ENCODE measurements around the gene SLC34A1. TPM values are rescaled to one million over a fixed set of nuclear protein-coding genes. Genes with fewer than 3 reads are reported as not detected.

The SLC34A1 gene
- total and polyA plus RNA-seq, 2 donors (not counting 1 experiment from before 2014, with no cell fraction given): 0.06 TPM; not detected in 1

DNA sequence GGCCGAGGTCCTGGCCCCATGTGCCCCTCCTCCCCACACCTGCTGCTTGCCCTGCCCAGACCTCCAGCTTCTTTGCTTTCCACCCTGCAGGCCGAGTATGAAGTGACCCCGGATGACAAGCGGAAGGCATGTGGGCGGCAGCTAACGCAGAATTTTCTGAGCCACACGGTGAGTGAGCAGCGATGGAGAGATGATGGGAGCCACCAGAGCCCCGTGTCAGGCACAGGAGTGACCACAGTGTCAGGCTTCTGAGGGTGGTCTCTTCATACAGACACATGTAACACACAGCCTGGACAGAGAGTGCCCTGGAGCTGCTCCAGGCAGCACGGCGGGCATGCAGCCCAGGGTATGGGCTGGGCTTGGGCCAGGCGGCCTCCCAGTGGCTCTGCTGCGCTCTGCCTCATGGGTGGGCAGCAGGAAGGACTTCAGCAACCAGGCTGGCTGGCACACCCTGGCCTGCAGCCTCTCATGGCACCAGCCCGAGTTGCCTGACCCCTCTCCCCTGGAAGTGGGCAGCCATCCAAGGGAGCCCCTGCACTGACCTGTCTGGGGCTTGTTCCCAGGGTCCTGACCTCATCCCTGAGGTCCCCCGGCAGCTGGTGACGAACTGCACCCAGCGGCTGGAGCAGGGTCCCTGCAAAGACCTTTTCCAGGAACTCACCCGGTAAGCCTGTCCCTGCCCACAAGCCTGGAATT, 48.1 kb downstream of the SLC34A1 start:
- Histone ChIP-seq H3K9me3 (ENCODE audit: control extremely low read depth in 1 of 3, control insufficient read depth in 2 of 3, insufficient read depth in 1 of 3, low read length in 2 of 3) (no peaks in the 10 kb centered on the region), H4K20me1 (ENCODE audit: control insufficient read depth, insufficient read depth, low read length, poor library complexity, severe bottlenecking) (peaks cover 90% of the 10 kb centered on the region), H3K4me1 (ENCODE audit: control insufficient read depth in 2 of 2, insufficient read depth in 2 of 2, low read length in 2 of 2) (peaks cover 61 to 81% of the 10 kb centered on the region in 2 donors), H3K27me3 (replicated peaks in 1 of 4; ENCODE audit: control extremely low read depth in 1 of 4, control insufficient read depth in 3 of 4, insufficient read depth in 4 of 4, low read length in 3 of 4) (no peaks in the 10 kb centered on the region), H2AFZ (ENCODE audit: insufficient read depth, low read depth, low read length, poor library complexity, severe bottlenecking) (no peak overlapping the region), H3K4me2 (replicated peaks; ENCODE audit: low read depth, low read length, poor library complexity, severe bottlenecking) (peak overlapping the region; percentile 90), H3K36me3 (replicated peaks in 1 of 2; ENCODE audit: control extremely low read depth in 1 of 2, control insufficient read depth in 1 of 2, extremely low read depth in 1 of 2, insufficient read depth in 2 of 2, low read length in 1 of 2) (peaks cover 0 to 85% of the 10 kb centered on the region in 2 experiments), H3K79me2 (ENCODE audit: control insufficient read depth, insufficient read depth, low read length) (peaks cover 75% of the 10 kb centered on the region), H3K4me3 (ENCODE audit: control extremely low read depth in 1 of 5, extremely low read depth in 1 of 5, insufficient read depth in 1 of 5, low read depth in 2 of 5, low read length in 4 of 5) (peak overlapping the region in 4 of 5 experiments; percentile 23 to 35 (median 30)), H3K27ac (ENCODE audit: low read length in 2 of 2) (peak overlapping the region; percentile 92 to 96), H3K9ac (ENCODE audit: low read length) (peak overlapping the region; percentile 43)
- DNase-seq (no peak), ATAC-seq (ENCODE audit: low read depth) (no peak)
- H3K9me3 Mint-ChIP-seq (ENCODE audit: insufficient read depth): no peaks in the 10 kb centered on the region
- CTCF ChIA-PET: interaction anchor here (0.6 to 12.4 kb wide), 11 partner anchors 9 to 123 kb away, joined by 3 to 152 read pairs (median 5); partner anchors contain the start of gene PRR7
- no peak for TF ChIP-seq EZH2 (IDR thresholded peaks at IDR 0.05; ENCODE audit: borderline replicate concordance, insufficient read depth, low read depth, low read length, poor library complexity, severe bottlenecking)
- TF ChIP-seq, protein P1, sequence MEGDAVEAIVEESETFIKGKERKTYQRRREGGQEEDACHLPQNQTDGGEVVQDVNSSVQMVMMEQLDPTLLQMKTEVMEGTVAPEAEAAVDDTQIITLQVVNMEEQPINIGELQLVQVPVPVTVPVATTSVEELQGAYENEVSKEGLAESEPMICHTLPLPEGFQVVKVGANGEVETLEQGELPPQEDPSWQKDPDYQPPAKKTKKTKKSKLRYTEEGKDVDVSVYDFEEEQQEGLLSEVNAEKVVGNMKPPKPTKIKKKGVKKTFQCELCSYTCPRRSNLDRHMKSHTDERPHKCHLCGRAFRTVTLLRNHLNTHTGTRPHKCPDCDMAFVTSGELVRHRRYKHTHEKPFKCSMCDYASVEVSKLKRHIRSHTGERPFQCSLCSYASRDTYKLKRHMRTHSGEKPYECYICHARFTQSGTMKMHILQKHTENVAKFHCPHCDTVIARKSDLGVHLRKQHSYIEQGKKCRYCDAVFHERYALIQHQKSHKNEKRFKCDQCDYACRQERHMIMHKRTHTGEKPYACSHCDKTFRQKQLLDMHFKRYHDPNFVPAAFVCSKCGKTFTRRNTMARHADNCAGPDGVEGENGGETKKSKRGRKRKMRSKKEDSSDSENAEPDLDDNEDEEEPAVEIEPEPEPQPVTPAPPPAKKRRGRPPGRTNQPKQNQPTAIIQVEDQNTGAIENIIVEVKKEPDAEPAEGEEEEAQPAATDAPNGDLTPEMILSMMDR (IDR thresholded peaks at IDR 0.05): no peak
- POLR2A ChIA-PET: interaction anchor here (0.6 to 6.8 kb wide), 11 partner anchors 13 to 298 kb away, joined by 3 to 103 read pairs (median 5); partner anchors contain the start of genes LMAN2, PDLIM7, PRR7 and RGS14
- no peaks in the 10 kb centered on the region for H3K27me3 Mint-ChIP-seq
- peak overlapping the region; percentile 97 for H3K27ac Mint-ChIP-seq
- H3K4me3 Mint-ChIP-seq: peak overlapping the region; percentile 94
- peaks cover 63% of the 10 kb centered on the region for H3K4me1 Mint-ChIP-seq
- 55% methylated on average over 18 of the region's 18 CpGs for WGBS (ENCODE audit: insufficient coverage)
- intact Hi-C loops (cut with micrococcal nuclease): loop anchor here (1.0 kb wide), 1 partner anchor 14 kb away; the partner anchor contains the start of gene PRR7
